GM12878 (cell line): ENCODE data around the gene BSN. TPM values are rescaled to one million over a fixed set of nuclear protein-coding genes. Genes with fewer than 3 reads are reported as not detected.

Source experiments
- ATAC-seq: fragments of 200-7000 bp; cut with Tn5 transposase; 3 replicates; pipeline ENCODE4 v1.9.1; 2020; ENCODE audit warnings: mild to moderate bottlenecking, moderate library complexity
- BruUV-seq: library from RNA; stranded (reverse); fragments of 400-500 nt; replicated peaks from 2 replicates; lab custom pipeline; 2021; lab: Mats Ljungman, UMichigan
- CTCF ChIA-PET: fragments of 300-600 bp; sonication (Branson Sonifier 250); formaldehyde crosslinking; extraction: SDS; loops from one replicate; lab custom pipeline; 2021; ENCODE audit warnings: inconsistent platforms; lab: Yijun Ruan, JAX
- POLR2A ChIA-PET: fragments of 350-600 bp; formaldehyde crosslinking; extraction: SDS; loops from one replicate; lab custom pipeline; 2021; ENCODE audit warnings: inconsistent platforms; lab: Charles Lee
- RAD21 ChIA-PET: fragments of 300-600 bp; sonication (Branson Sonifier 250); formaldehyde crosslinking; loops from one replicate; lab custom pipeline; 2023; ENCODE audit warnings: antibody characterized with exemption; ENCODE audit not compliant: unreplicated experiment; lab: Charles Lee
- SMC1A ChIA-PET: fragments of 300-600 bp; sonication (Branson Sonifier 250); formaldehyde crosslinking; loops from one replicate; lab custom pipeline; 2023; ENCODE audit not compliant: unreplicated experiment, uncharacterized antibody; lab: Charles Lee
- DNase-seq: peaks from one replicate; pipeline ENCODE4 v3.0.0-alpha.2; 2011; ENCODE audit warnings: low read depth, low spot score
- FAIRE-seq: peaks from 3 replicates; lab custom pipeline; 2011; peaks lifted over from hg19 to GRCh38; lab: Jason Lieb, UNC
- H2AFZ ChIP-seq: 2 replicates; pipeline ENCODE4 v1.6.0; 2011; ENCODE audit warnings: low read depth, low read length, control low read depth; ENCODE audit not compliant: control insufficient read depth
- H3K27ac ChIP-seq: 2 replicates; pipeline ENCODE4 v1.5.1; 2011; ENCODE audit warnings: control low read depth; ENCODE audit not compliant: control insufficient read depth, insufficient read depth
- H3K27me3 ChIP-seq, 2 experiments: replicated peaks in 1 of 2; 2 replicates each; pipeline versions ENCODE4 v1.6.0 to v1.6.1; 2011; ENCODE audit warnings: low read length in 1 of 2; ENCODE audit not compliant: control insufficient read depth in 2 of 2, insufficient read depth in 2 of 2
- H3K36me3 ChIP-seq, 2 experiments: 2 replicates each; pipeline ENCODE4 v1.5.1; 2011; ENCODE audit warnings: low read length in 1 of 2; ENCODE audit not compliant: control insufficient read depth in 2 of 2, insufficient read depth in 2 of 2
- H3K4me1 ChIP-seq: 2 replicates; pipeline ENCODE4 v1.6.1; 2011; ENCODE audit warnings: mild to moderate bottlenecking, low read length, moderate library complexity, mixed read lengths; ENCODE audit not compliant: control insufficient read depth, insufficient read depth
- H3K4me2 ChIP-seq: 2 replicates; pipeline ENCODE4 v1.6.0; 2011; ENCODE audit warnings: control low read depth; ENCODE audit not compliant: control insufficient read depth, insufficient read depth
- H3K4me3 ChIP-seq: fragments of 200-600 bp; sonication (generic); 2 replicates; pipeline ENCODE4 v1.5.1; 2016
- H3K79me2 ChIP-seq: 2 replicates; pipeline ENCODE4 v1.6.0; 2011; ENCODE audit warnings: low read length; ENCODE audit not compliant: control insufficient read depth, insufficient read depth
- H3K9ac ChIP-seq: 2 replicates; pipeline ENCODE4 v1.8.0; 2011; ENCODE audit warnings: low read length, control low read depth, mixed read lengths; ENCODE audit not compliant: control insufficient read depth, insufficient read depth
- H3K9me3 ChIP-seq: replicated peaks from 3 replicates; pipeline ENCODE4 v1.5.1; 2011; ENCODE audit warnings: mild to moderate bottlenecking, low read length; ENCODE audit not compliant: control insufficient read depth, insufficient read depth
- H4K20me1 ChIP-seq: 2 replicates; pipeline ENCODE4 v1.6.0; 2011; ENCODE audit not compliant: control insufficient read depth, insufficient read depth
- ZNF622 ChIP-seq: fragments of 450-650 bp; IDR thresholded peaks from 2 replicates; pipeline ENCODE4 v1.6.1; 2017; ENCODE audit warnings: mild to moderate bottlenecking, inconsistent platforms
- WGBS: methylation state at CpG from one replicate; pipeline ENCODE4 v1.1.6; 2016; ENCODE audit warnings: low lambda C conversion rate; ENCODE audit not compliant: insufficient replicate concordance, insufficient coverage; ENCODE audit errors: missing lambda C conversion rate; 5-methylcytosine and 5-hydroxymethylcytosine counted together
- in situ Hi-C: fragments of 300-500 bp; cut with MboI; formaldehyde crosslinking; loops from 9 replicates; pipeline ENCODE4 v1.14.3; 2018; ENCODE audit warnings: mixed read lengths
- intact Hi-C: fragments of 100-400 bp; cut with micrococcal nuclease; formaldehyde crosslinking; loops from one replicate; pipeline ENCODE4 v1.14.2; 2022; ENCODE audit not compliant: unreplicated experiment
- polyA plus RNA-seq, 11 experiments: library from polyadenylated mRNA; depleted of rRNA in 4 of 11; unstranded in 6 of 11; stranded (reverse) in 5 of 11; fragments of >200 nt; fragmentation: Nextera tagmentation in 4 of 11; fragmentation: Illumina TruSeq in 1 of 11; extraction: Ambion mirVana in 4 of 11; extraction: Trizol in 1 of 11; gene quantifications; 1 replicate in 1 of 11; 2 replicates in 10 of 11; pipeline versions ENCODE4 v1.2.1 to v1.2.3, GENCODE V29; 2011 to 2016; ENCODE audit warnings: inconsistent platforms in 2 of 11, missing spikeins in 2 of 11, low read depth in 1 of 11
- total RNA-seq, 4 experiments: library from RNA; depleted of rRNA in 3 of 4; stranded (reverse); fragments of >200 nt in 3 of 4; fragmentation: Illumina TruSeq in 1 of 4; extraction: Trizol in 1 of 4; gene quantifications; 2 replicates each; pipeline versions ENCODE4 v1.2.1 to v1.2.3, GENCODE V29; 2013 to 2021
- TF ChIP-seq, protein P1 (sequence below): fragments of 150-350 bp; IDR thresholded peaks from 2 replicates; pipeline ENCODE4 v1.6.1; 2016; ENCODE audit warnings: low read depth, low read length

Gene BSN
- total and polyA plus RNA-seq, 10 of the 15 experiments (the other 5 are each of a cell fraction or from before 2014, with no cell fraction given) = under 0.01 to 0.19 (median 0.05) TPM; not detected in 1

DNA sequence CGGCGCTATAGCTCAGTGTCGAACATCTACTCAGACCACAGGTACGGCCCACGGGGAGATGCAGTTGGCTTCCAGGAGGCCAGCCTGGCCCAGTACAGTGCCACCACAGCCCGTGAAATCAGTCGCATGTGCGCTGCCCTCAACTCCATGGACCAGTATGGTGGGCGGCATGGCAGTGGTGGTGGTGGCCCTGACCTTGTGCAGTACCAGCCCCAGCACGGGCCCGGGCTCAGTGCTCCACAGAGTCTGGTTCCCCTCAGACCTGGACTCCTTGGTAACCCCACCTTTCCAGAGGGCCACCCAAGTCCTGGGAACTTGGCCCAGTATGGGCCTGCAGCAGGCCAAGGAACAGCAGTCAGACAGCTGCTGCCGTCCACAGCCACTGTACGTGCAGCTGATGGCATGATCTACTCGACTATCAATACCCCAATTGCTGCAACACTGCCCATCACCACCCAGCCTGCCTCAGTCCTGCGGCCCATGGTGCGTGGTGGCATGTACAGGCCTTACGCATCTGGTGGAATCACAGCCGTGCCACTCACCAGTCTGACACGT is 101.5 kb downstream of the BSN start:
- Histone ChIP-seq H3K9ac (no peak overlapping the region), H2AFZ (no peak overlapping the region), H3K9me3 (no peaks in the 10 kb centered on the region), H3K27ac (no peak overlapping the region), H3K79me2 (no peaks in the 10 kb centered on the region), H3K4me3 (no peak overlapping the region), H4K20me1 (no peaks in the 10 kb centered on the region), H3K27me3 (no peaks in the 10 kb centered on the region), H3K4me1 (no peaks in the 10 kb centered on the region), H3K4me2 (no peak overlapping the region), H3K36me3 (no peaks in the 10 kb centered on the region)
- DNase-seq (no peak), FAIRE-seq (no peak), ATAC-seq (no peak)
- no peak for TF ChIP-seq ZNF622
- TF ChIP-seq, protein P1, sequence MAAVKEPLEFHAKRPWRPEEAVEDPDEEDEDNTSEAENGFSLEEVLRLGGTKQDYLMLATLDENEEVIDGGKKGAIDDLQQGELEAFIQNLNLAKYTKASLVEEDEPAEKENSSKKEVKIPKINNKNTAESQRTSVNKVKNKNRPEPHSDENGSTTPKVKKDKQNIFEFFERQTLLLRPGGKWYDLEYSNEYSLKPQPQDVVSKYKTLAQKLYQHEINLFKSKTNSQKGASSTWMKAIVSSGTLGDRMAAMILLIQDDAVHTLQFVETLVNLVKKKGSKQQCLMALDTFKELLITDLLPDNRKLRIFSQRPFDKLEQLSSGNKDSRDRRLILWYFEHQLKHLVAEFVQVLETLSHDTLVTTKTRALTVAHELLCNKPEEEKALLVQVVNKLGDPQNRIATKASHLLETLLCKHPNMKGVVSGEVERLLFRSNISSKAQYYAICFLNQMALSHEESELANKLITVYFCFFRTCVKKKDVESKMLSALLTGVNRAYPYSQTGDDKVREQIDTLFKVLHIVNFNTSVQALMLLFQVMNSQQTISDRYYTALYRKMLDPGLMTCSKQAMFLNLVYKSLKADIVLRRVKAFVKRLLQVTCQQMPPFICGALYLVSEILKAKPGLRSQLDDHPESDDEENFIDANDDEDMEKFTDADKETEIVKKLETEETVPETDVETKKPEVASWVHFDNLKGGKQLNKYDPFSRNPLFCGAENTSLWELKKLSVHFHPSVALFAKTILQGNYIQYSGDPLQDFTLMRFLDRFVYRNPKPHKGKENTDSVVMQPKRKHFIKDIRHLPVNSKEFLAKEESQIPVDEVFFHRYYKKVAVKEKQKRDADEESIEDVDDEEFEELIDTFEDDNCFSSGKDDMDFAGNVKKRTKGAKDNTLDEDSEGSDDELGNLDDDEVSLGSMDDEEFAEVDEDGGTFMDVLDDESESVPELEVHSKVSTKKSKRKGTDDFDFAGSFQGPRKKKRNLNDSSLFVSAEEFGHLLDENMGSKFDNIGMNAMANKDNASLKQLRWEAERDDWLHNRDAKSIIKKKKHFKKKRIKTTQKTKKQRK = no peak
- intact Hi-C loops (no loop called here), in situ Hi-C loops (no loop called here)
- 66% methylated on average over 19 of the region's 19 CpGs for WGBS
- ChIA-PET CTCF (interaction anchor here (0.9 to 1.4 kb wide), 2 partner anchors 116 kb away, joined by 3 to 5 read pairs; no protein-coding TSS in a partner anchor), POLR2A (no interaction called here), SMC1A (interaction anchor here (0.6 kb wide), 1 partner anchor 116 kb away, joined by 3 read pairs; no protein-coding TSS in a partner anchor), RAD21 (interaction anchor here (2.4 kb wide), 1 partner anchor 117 kb away, joined by 13 read pairs; no protein-coding TSS in a partner anchor)
- no TSS peak for BruUV-seq
